Heart left ventricle (tissue), 16 donors: ENCODE data around the gene RABGGTB. TPM values are rescaled to one million over a fixed set of nuclear protein-coding genes. Genes with fewer than 3 reads are reported as not detected.

Experiments
- ATAC-seq, 4 donors: fragments of 200-7000 bp; cut with Tn5 transposase; one replicate each; pipeline ENCODE4 v1.9.1; 2020 to 2022; ENCODE audit warnings: moderate library complexity in 4 of 4, mild to moderate bottlenecking in 3 of 4, moderate number of reproducible peaks in 1 of 4
- DNase-seq, 5 donors: peaks; one replicate each; pipeline ENCODE4 v3.0.0-alpha.2; 2020
- H3K27ac ChIP-seq, 12 donors: fragments of 200-600 bp; sonication (generic) in 4 of 12; one replicate each; pipeline versions ENCODE4 v1.5.0 to v1.8.0; 2016 to 2022; ENCODE audit warnings: mild to moderate bottlenecking in 2 of 12
- H3K27me3 ChIP-seq, 9 donors: fragments of 200-600 bp; sonication (generic) in 2 of 9; one replicate each; pipeline versions ENCODE4 v1.5.1 to v1.8.0; 2016 to 2022; ENCODE audit warnings: mild to moderate bottlenecking in 3 of 9
- H3K36me3 ChIP-seq, 9 donors: fragments of 200-600 bp; sonication (generic) in 2 of 9; one replicate each; pipeline versions ENCODE4 v1.5.0 to v1.8.0; 2018 to 2022; ENCODE audit warnings: mild to moderate bottlenecking in 2 of 9
- H3K4me1 ChIP-seq, 12 donors: fragments of 200-600 bp; sonication (generic) in 4 of 12; one replicate each; pipeline versions ENCODE4 v1.5.0 to v1.8.0; 2016 to 2022; ENCODE audit warnings: mild to moderate bottlenecking in 3 of 12
- H3K4me3 ChIP-seq, 12 donors: fragments of 200-600 bp; sonication (generic) in 4 of 12; one replicate each; pipeline versions ENCODE4 v1.5.0 to v1.8.0; 2017 to 2022; ENCODE audit warnings: mild to moderate bottlenecking in 9 of 12, moderate library complexity in 4 of 12
- H3K9me3 ChIP-seq, 12 donors: fragments of 200-600 bp; sonication (generic) in 4 of 12; one replicate each; pipeline versions ENCODE4 v1.5.0 to v1.8.0; 2016 to 2022; ENCODE audit warnings: mild to moderate bottlenecking in 1 of 12
- POLR2A ChIP-seq, 2 donors: fragments of 450-650 bp; IDR thresholded peaks; one replicate each; pipeline ENCODE4 v1.6.1; 2017; ENCODE audit warnings: antibody characterized with exemption in 2 of 2, mild to moderate bottlenecking in 2 of 2, moderate library complexity in 2 of 2
- WGBS, 4 donors: extraction: QIAGEN DNeasy Blood & Tissue Kit in 2 of 4; methylation state at CpG; one replicate each; pipeline versions ENCODE4 v1.1.5 to v1.1.7; 2013 to 2018; 5-methylcytosine and 5-hydroxymethylcytosine counted together
- intact Hi-C, 10 donors: fragments of 100-400 bp; cut with DNase I; formaldehyde crosslinking; loops; one replicate each; pipeline versions ENCODE4 v1.11.1 to v1.14.2; 2022
- polyA plus RNA-seq, 2 donors: library from polyadenylated mRNA; stranded (reverse); fragments of 200-250 nt; gene quantifications; one replicate each; pipeline ENCODE4 v1.2.3, GENCODE V29; 2013
- total RNA-seq, 9 donors: library from RNA; depleted of rRNA in 2 of 9; stranded (reverse); fragments of >200 nt in 2 of 9; fragmentation: NEBNext Ultra II Directional in 3 of 9; extraction: Animal tissue kit (Norgen Biotek cat#: 25700) in 3 of 9; gene quantifications; one replicate each; pipeline versions ENCODE4 v1.1.0 to v1.2.4, GENCODE V29; 2016 to 2023
- TF ChIP-seq, protein P1 (sequence below), 12 donors: fragments of 200-600 bp; sonication (generic) in 4 of 12; IDR thresholded peaks; one replicate each; pipeline versions ENCODE4 v1.5.0 to v1.8.0; 2018 to 2022; ENCODE audit warnings: antibody characterized with exemption in 12 of 12, mild to moderate bottlenecking in 5 of 12
- donor health status: ischemic (EF 13 %, LVEDD 7.1; RV severe dilation, severe dysfunction).
- donor health status: healthy with polysubstance abuse.
- donor health status: DM: no; HTN: yes; CAD: no.
- donor health status: DM: no; HTN: no; CAD: no.
- donor health status: ischemic (EF 25% LVEDD 6.9; RV normal size, moderate dysfunction).
- donor health status: ischemic (EF 25% LVEDD 5.7; RV mildly dilated, moderate dysfunction).
- donor health status: healthy.
- donor health status: DM: yes; HTN: yes; CAD: no.
- donor health status: ischemic (EF 35%, LVEDD 5.7; RV mildly dilated, moderate dysfunction).
- donor health status: nonischemic (EF 11% LVEDD 7.7; RV severe dilation, severe dysfunction).
- donor health status: DM: yes; HTN: yes; CAD: no.
- donor health status: PGD.
- donor health status: ischemic (EF 29% LVEDD 5.4; RV normal size, mild dysfunction).
- donor health status: nonischemic (EF 23%, LVEDD 6.1; RV moderate dilation, normal function).

The RABGGTB gene
- total and polyA plus RNA-seq, 11 donors = 30.7 to 67.4 (median 55.1) TPM

DNA sequence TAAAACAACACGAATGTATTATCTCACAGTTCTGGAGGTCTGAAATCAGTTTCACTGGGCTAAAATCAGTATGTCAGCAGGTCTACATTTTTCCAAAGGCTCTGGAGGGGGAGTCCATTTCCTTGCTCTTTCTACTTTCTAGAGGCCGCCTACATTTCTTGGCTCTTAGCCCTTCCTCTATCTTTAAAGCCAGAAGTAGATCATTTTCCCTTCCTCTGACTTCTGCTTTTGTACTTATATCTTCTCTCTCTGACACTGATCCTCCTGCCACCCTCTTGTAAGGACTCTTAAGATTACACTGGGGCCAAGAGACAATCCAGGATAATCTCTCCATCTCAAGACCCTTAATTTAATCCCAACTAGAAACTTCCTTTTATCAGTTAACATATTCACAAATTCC lies 52.0 kb downstream of the RABGGTB start:
- intact Hi-C loops = no loop called here
- DNase-seq (no peak), ATAC-seq (no peak)
- H3K27me3 ChIP-seq = no peaks in the 10 kb centered on the region
- H3K4me3 ChIP-seq = no peak overlapping the region
- H3K4me1 ChIP-seq = no peaks in the 10 kb centered on the region
- TF ChIP-seq, protein P1, sequence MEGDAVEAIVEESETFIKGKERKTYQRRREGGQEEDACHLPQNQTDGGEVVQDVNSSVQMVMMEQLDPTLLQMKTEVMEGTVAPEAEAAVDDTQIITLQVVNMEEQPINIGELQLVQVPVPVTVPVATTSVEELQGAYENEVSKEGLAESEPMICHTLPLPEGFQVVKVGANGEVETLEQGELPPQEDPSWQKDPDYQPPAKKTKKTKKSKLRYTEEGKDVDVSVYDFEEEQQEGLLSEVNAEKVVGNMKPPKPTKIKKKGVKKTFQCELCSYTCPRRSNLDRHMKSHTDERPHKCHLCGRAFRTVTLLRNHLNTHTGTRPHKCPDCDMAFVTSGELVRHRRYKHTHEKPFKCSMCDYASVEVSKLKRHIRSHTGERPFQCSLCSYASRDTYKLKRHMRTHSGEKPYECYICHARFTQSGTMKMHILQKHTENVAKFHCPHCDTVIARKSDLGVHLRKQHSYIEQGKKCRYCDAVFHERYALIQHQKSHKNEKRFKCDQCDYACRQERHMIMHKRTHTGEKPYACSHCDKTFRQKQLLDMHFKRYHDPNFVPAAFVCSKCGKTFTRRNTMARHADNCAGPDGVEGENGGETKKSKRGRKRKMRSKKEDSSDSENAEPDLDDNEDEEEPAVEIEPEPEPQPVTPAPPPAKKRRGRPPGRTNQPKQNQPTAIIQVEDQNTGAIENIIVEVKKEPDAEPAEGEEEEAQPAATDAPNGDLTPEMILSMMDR (IDR thresholded peaks at IDR 0.05) = no peak
- TF ChIP-seq POLR2A (IDR thresholded peaks at IDR 0.05) = no peak
- H3K36me3 ChIP-seq = no peaks in the 10 kb centered on the region
- peaks cover 0 to 20% (median 0%) of the 10 kb centered on the region in 12 donors for H3K9me3 ChIP-seq
- WGBS, 4 donors = 45 to 58% (median 48%) methylated on average over 2 of the region's 2 CpGs
- H3K27ac ChIP-seq = no peak overlapping the region

DNA sequence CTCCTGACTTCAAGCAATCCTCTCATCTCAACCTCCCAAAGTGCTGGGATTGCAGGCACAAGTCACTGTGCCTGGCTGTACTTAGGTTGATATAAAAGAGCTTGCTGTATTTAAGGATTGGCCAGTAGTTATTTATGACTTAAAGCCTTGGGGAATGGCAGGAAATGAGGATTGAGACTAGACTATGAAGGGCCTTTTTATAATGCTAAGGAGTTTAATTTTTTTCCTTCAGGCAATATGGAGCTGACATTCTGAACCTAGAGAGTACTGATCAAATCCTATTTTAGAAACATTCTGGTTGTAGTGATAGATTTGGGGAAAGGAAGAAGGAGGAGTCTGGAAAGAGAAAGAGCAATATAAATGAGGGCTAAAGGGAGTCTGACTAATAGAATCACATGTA lies 55.4 kb downstream of the RABGGTB start:
- intact Hi-C loops = no loop called here
- H3K9me3 ChIP-seq = no peaks in the 10 kb centered on the region
- H3K4me1 ChIP-seq = no peaks in the 10 kb centered on the region
- no peak for TF ChIP-seq POLR2A (IDR thresholded peaks at IDR 0.05)
- TF ChIP-seq, protein P1 (IDR thresholded peaks at IDR 0.05) = no peak
- ATAC-seq (no peak), DNase-seq (no peak)
- no peak overlapping the region for H3K27ac ChIP-seq
- no peak overlapping the region for H3K4me3 ChIP-seq
- no peaks in the 10 kb centered on the region for H3K36me3 ChIP-seq
- no peaks in the 10 kb centered on the region for H3K27me3 ChIP-seq

Other genes starting within 250 kb of the RABGGTB start
- 1 to 10 TPM in 5 of 9 donors, under 1 TPM in 3, not detected in 1; 0.31 to 7.5 (median 1.8) TPM for gene SLC44A5, start 175.1 kb upstream of the RABGGTB start, total RNA-seq
- gene SLC44A5, start 175.1 kb upstream of the RABGGTB start, polyA plus RNA-seq = 1 to 10 TPM in 1 of 2 donors, under 1 TPM in 1; 0.07 to 2.8 TPM
- gene ACADM, start 61.5 kb upstream of the RABGGTB start, total RNA-seq = 100 to 1,000 TPM; 149 to 371 (median 253) TPM
- 10 to 100 TPM; 45.4 to 85.5 TPM for gene ACADM, start 61.5 kb upstream of the RABGGTB start, polyA plus RNA-seq
- under 1 TPM in 7 of 9 donors, not detected in 2; 0.19 to 0.62 (median 0.26) TPM for gene MSH4, start 10.6 kb downstream of the RABGGTB start, total RNA-seq
- under 1 TPM; 0.06 to 0.27 TPM for gene MSH4, start 10.6 kb downstream of the RABGGTB start, polyA plus RNA-seq
- gene ASB17, start 146.1 kb downstream of the RABGGTB start, total RNA-seq = not detected
- gene ASB17, start 146.1 kb downstream of the RABGGTB start, polyA plus RNA-seq = not detected